BJ (cell line): ENCODE measurements around the gene FAH. TPM values are rescaled to one million over a fixed set of nuclear protein-coding genes. Genes with fewer than 3 reads are reported as not detected.

Experiments used
- CTCF ChIA-PET: fragments of 350-600 bp; formaldehyde crosslinking; extraction: SDS; loops from one replicate; lab custom pipeline; 2021; ENCODE audit warnings: antibody characterized with exemption, inconsistent platforms; lab: Yijun Ruan, JAX
- POLR2A ChIA-PET: fragments of 300-600 bp; sonication (Branson Sonifier 250); formaldehyde crosslinking; extraction: SDS; loops from one replicate; lab custom pipeline; 2021; ENCODE audit warnings: antibody characterized with exemption; lab: Charles Lee
- DNase-seq: peaks from one replicate; pipeline ENCODE4 v3.0.0-alpha.2; 2011; ENCODE audit warnings: low read depth
- H3K27me3 ChIP-seq: 2 replicates; pipeline ENCODE4 v1.6.0; 2011; ENCODE audit warnings: low read length; ENCODE audit not compliant: control insufficient read depth, insufficient read depth
- H3K36me3 ChIP-seq: 2 replicates; pipeline ENCODE4 v1.5.1; 2011; ENCODE audit warnings: low read length; ENCODE audit not compliant: control insufficient read depth, insufficient read depth
- H3K4me3 ChIP-seq: 2 replicates; pipeline ENCODE4 v1.5.1; 2011; ENCODE audit warnings: low read depth, mild to moderate bottlenecking, control low read depth, low read length
- polyA plus RNA-seq: library from polyadenylated mRNA; depleted of rRNA; stranded (reverse); fragments of >200 nt; gene quantifications from 2 replicates; pipeline ENCODE4 v1.2.3, GENCODE V29; 2011
- TF ChIP-seq, protein P1 (sequence below): IDR thresholded peaks from 2 replicates; pipeline ENCODE4 v1.5.1; 2011; ENCODE audit warnings: low read depth, mild to moderate bottlenecking, control low read depth, inconsistent platforms, low read length, moderate library complexity; ENCODE audit not compliant: insufficient read depth

Gene FAH
- polyA plus RNA-seq, 1 experiment: 72.3 TPM

- TF ChIP-seq, protein P1, sequence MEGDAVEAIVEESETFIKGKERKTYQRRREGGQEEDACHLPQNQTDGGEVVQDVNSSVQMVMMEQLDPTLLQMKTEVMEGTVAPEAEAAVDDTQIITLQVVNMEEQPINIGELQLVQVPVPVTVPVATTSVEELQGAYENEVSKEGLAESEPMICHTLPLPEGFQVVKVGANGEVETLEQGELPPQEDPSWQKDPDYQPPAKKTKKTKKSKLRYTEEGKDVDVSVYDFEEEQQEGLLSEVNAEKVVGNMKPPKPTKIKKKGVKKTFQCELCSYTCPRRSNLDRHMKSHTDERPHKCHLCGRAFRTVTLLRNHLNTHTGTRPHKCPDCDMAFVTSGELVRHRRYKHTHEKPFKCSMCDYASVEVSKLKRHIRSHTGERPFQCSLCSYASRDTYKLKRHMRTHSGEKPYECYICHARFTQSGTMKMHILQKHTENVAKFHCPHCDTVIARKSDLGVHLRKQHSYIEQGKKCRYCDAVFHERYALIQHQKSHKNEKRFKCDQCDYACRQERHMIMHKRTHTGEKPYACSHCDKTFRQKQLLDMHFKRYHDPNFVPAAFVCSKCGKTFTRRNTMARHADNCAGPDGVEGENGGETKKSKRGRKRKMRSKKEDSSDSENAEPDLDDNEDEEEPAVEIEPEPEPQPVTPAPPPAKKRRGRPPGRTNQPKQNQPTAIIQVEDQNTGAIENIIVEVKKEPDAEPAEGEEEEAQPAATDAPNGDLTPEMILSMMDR: no peak
- DNase-seq: no peak
- CTCF ChIA-PET: interaction anchor here (0.8 to 0.9 kb wide), 3 partner anchors 9 to 789 kb away, joined by 3 read pairs; no protein-coding TSS in a partner anchor
- POLR2A ChIA-PET: no interaction called here
- H3K4me3 ChIP-seq: no peak overlapping the region
- peaks cover 5% of the 10 kb centered on the region for H3K36me3 ChIP-seq
- no peaks in the 10 kb centered on the region for H3K27me3 ChIP-seq
These were observed 17.1 kb downstream of the FAH start for GRCh38 chr15:80169768-80170357.

DNA sequence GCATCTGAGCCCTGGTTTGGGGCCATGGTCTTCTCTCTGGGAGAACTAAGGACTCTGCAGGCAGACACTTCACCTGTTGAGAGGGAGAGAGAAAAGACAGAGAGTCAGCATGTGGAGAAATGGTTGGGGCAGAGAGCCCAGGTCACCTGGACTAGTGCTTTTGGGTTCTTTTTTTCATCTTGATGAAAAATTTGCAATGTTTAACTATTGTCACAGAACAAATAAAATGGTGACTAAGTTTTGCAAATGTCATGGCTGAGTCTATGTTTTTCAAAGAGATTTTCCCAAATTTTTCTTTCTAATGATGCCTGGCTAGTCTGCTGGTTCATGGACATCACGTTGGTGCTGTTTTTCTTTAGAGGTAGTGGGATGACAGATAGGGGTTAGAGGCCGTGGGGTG lies 17.8 kb downstream of the FAH start:
- DNase-seq: no peak
- H3K27me3 ChIP-seq: no peaks in the 10 kb centered on the region
- CTCF ChIA-PET: interaction anchor here (0.8 to 0.9 kb wide), 3 partner anchors 9 to 790 kb away, joined by 3 read pairs; no protein-coding TSS in a partner anchor
- H3K4me3 ChIP-seq: no peak overlapping the region
- TF ChIP-seq, protein P1: no peak
- POLR2A ChIA-PET: no interaction called here
- H3K36me3 ChIP-seq: peaks cover 6% of the 10 kb centered on the region

GRCh38 chr15:80171787-80172186 lies 19.0 kb downstream of the FAH start:
- TF ChIP-seq, protein P1: no peak
- CTCF ChIA-PET: interaction anchor here (1.0 to 3.3 kb wide), 7 partner anchors 9 to 304 kb away, joined by 3 to 38 read pairs (median 4); partner anchors contain the start of gene FAH
- H3K36me3 ChIP-seq: peaks cover 6% of the 10 kb centered on the region
- POLR2A ChIA-PET: no interaction called here
- no peak overlapping the region for H3K4me3 ChIP-seq
- no peaks in the 10 kb centered on the region for H3K27me3 ChIP-seq
- no peak for DNase-seq

DNA sequence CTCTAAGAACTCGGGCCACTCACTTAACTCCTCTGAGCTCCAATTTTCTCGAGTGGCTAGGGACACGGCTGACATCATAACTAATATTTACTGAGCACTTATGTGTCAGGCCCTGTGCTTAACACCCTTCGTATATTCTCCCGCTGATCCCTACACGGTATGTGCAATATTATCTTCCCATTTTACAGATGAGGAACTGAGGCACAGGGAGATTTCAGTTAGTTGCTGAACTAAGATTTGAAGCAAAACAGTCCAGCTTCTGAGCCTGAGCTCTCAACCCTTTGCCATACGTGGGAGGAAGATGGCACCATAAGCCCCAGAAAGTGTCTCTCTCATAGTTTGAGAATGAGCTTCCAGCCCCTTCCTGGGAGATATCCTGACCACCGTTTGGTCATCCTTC lies 19.6 kb downstream of the FAH start:
- POLR2A ChIA-PET: no interaction called here
- H3K4me3 ChIP-seq: no peak overlapping the region

More for the DNA sequence above, 19.6 kb downstream of the FAH start:
- TF ChIP-seq, protein P1: no peak
- no peaks in the 10 kb centered on the region for H3K27me3 ChIP-seq
- CTCF ChIA-PET: interaction anchor here (1.0 to 3.3 kb wide), 11 partner anchors 9 to 318 kb away, joined by 3 to 38 read pairs (median 4); partner anchors contain the start of gene FAH
- peaks cover 6% of the 10 kb centered on the region for H3K36me3 ChIP-seq
- DNase-seq: no peak
